Esophagus squamous epithelium (tissue), 4 donors: ENCODE data around the gene MYL3.

Experiments used
- CTCF ChIP-seq, 6 experiments: fragments of 450-650 bp in 4 of 6; fragments of 200-600 bp in 2 of 6; sonication (generic) in 2 of 6; IDR thresholded peaks; one replicate each; pipeline ENCODE4 v1.5.1; 2016 to 2019; ENCODE audit warnings: antibody characterized with exemption in 6 of 6, mild to moderate bottlenecking in 4 of 6, moderate library complexity in 4 of 6
- POLR2A ChIP-seq, 4 donors: fragments of 450-650 bp; IDR thresholded peaks; one replicate each; pipeline ENCODE4 v1.6.1; 2017; ENCODE audit warnings: antibody characterized with exemption in 4 of 4, mild to moderate bottlenecking in 4 of 4, moderate library complexity in 3 of 4

- TF ChIP-seq CTCF (IDR thresholded peaks at IDR 0.05) (no peak), POLR2A (IDR thresholded peaks at IDR 0.05) (no peak)
Observed at GRCh38 chr3:46859001-46859710, 4.1 kb downstream of the MYL3 start.
